ENCODE measurements around the gene ZDBF2.
"Not testable (repeated sequence)": the region's sequence is repeated elsewhere in the genome, so short reads cannot be mapped to it uniquely, and the experiment has no call there.

The ZDBF2 gene

GRCh38 chr2:206343816-206344215 is 69.4 kb downstream of the ZDBF2 start:
- Histone ChIP-seq H3K9me3 (ENCODE audit: control extremely low read depth in 1 of 5, control insufficient read depth in 4 of 5, insufficient read depth in 2 of 5, low read depth in 1 of 5, low read length in 4 of 5) (peaks cover 0 to 4% (median 0%) of the 10 kb centered on the region in 5 experiments), H3K4me3 (ENCODE audit: control insufficient read depth in 1 of 7, extremely low read depth in 1 of 7, insufficient read depth in 4 of 7, low read depth in 2 of 7, low read length in 6 of 7) (no peak overlapping the region), H3K4me1 (ENCODE audit: control extremely low read depth in 1 of 4, control insufficient read depth in 4 of 4, insufficient read depth in 4 of 4, low read length in 3 of 4) (no peaks in the 10 kb centered on the region), H3K27me3 (replicated peaks in 2 of 5; ENCODE audit: control insufficient read depth in 4 of 5, insufficient read depth in 5 of 5, low read length in 4 of 5) (no peaks in the 10 kb centered on the region), H3K36me3 (ENCODE audit: control insufficient read depth in 4 of 4, insufficient read depth in 4 of 4, low read length in 3 of 4) (no peaks in the 10 kb centered on the region), H3K27ac (ENCODE audit: insufficient read depth in 1 of 2, low read depth in 1 of 2, low read length in 2 of 2, poor library complexity in 1 of 2, severe bottlenecking in 2 of 2) (no peak overlapping the region)
- ChIA-PET POLR2A (no interaction called here), CTCF (no interaction called here)
- WGBS (ENCODE audit: insufficient coverage): no CpG with 5 or more reads among the region's 1 CpG
- no peak for DNase-seq

GRCh38 chr2:206345606-206346005 is 71.1 kb downstream of the ZDBF2 start:
- Histone ChIP-seq H3K4me3 (ENCODE audit: control insufficient read depth in 1 of 7, extremely low read depth in 1 of 7, insufficient read depth in 4 of 7, low read depth in 2 of 7, low read length in 6 of 7) (no peak overlapping the region), H3K9me3 (ENCODE audit: control extremely low read depth in 1 of 5, control insufficient read depth in 4 of 5, insufficient read depth in 2 of 5, low read depth in 1 of 5, low read length in 4 of 5) (peaks cover 0 to 10% (median 0%) of the 10 kb centered on the region in 5 experiments), H3K27ac (ENCODE audit: insufficient read depth in 1 of 2, low read depth in 1 of 2, low read length in 2 of 2, poor library complexity in 1 of 2, severe bottlenecking in 2 of 2) (no peak overlapping the region), H3K4me1 (ENCODE audit: control extremely low read depth in 1 of 4, control insufficient read depth in 4 of 4, insufficient read depth in 4 of 4, low read length in 3 of 4) (no peaks in the 10 kb centered on the region), H3K36me3 (ENCODE audit: control insufficient read depth in 4 of 4, insufficient read depth in 4 of 4, low read length in 3 of 4) (no peaks in the 10 kb centered on the region), H3K27me3 (replicated peaks in 2 of 5; ENCODE audit: control insufficient read depth in 4 of 5, insufficient read depth in 5 of 5, low read length in 4 of 5) (no peaks in the 10 kb centered on the region)
- POLR2A ChIA-PET: no interaction called here
- no CpG with 5 or more reads among the region's 3 CpGs for WGBS (ENCODE audit: insufficient coverage)
- DNase-seq: no peak
- CTCF ChIA-PET: no interaction called here

- no peaks in the 10 kb centered on the region for H3K4me1 ChIP-seq (ENCODE audit: control extremely low read depth in 1 of 4, control insufficient read depth in 4 of 4, insufficient read depth in 4 of 4, low read length in 3 of 4)
- H3K4me3 ChIP-seq (ENCODE audit: control insufficient read depth in 1 of 7, extremely low read depth in 1 of 7, insufficient read depth in 4 of 7, low read depth in 2 of 7, low read length in 6 of 7): no peak overlapping the region
- ChIA-PET POLR2A (no interaction called here), CTCF (no interaction called here)
- WGBS (ENCODE audit: insufficient coverage): 100% methylated on average over 3 of the region's 3 CpGs
- H3K27me3 ChIP-seq (replicated peaks in 2 of 5; ENCODE audit: control insufficient read depth in 4 of 5, insufficient read depth in 5 of 5, low read length in 4 of 5): no peaks in the 10 kb centered on the region
- no peaks in the 10 kb centered on the region for H3K36me3 ChIP-seq (ENCODE audit: control insufficient read depth in 4 of 4, insufficient read depth in 4 of 4, low read length in 3 of 4)
- no peak overlapping the region for H3K27ac ChIP-seq (ENCODE audit: insufficient read depth in 1 of 2, low read depth in 1 of 2, low read length in 2 of 2, poor library complexity in 1 of 2, severe bottlenecking in 2 of 2)
- peaks cover 0 to 6% (median 0%) of the 10 kb centered on the region in 5 experiments for H3K9me3 ChIP-seq (ENCODE audit: control extremely low read depth in 1 of 5, control insufficient read depth in 4 of 5, insufficient read depth in 2 of 5, low read depth in 1 of 5, low read length in 4 of 5)
- DNase-seq: no peak
Observed at GRCh38 chr2:206349375-206349774, 74.9 kb downstream of the ZDBF2 start.

GRCh38 chr2:206352571-206352970 is 78.1 kb downstream of the ZDBF2 start:
- Histone ChIP-seq H3K4me1 (ENCODE audit: control extremely low read depth in 1 of 4, control insufficient read depth in 4 of 4, insufficient read depth in 4 of 4, low read length in 3 of 4) (no peaks in the 10 kb centered on the region), H3K9me3 (ENCODE audit: control extremely low read depth in 1 of 5, control insufficient read depth in 4 of 5, insufficient read depth in 2 of 5, low read depth in 1 of 5, low read length in 4 of 5) (peaks cover 0 to 6% (median 0%) of the 10 kb centered on the region in 5 experiments), H3K27me3 (replicated peaks in 2 of 5; ENCODE audit: control insufficient read depth in 4 of 5, insufficient read depth in 5 of 5, low read length in 4 of 5) (no peaks in the 10 kb centered on the region), H3K27ac (ENCODE audit: insufficient read depth in 1 of 2, low read depth in 1 of 2, low read length in 2 of 2, poor library complexity in 1 of 2, severe bottlenecking in 2 of 2) (no peak overlapping the region), H3K4me3 (ENCODE audit: control insufficient read depth in 1 of 7, extremely low read depth in 1 of 7, insufficient read depth in 4 of 7, low read depth in 2 of 7, low read length in 6 of 7) (no peak overlapping the region), H3K36me3 (ENCODE audit: control insufficient read depth in 4 of 4, insufficient read depth in 4 of 4, low read length in 3 of 4) (no peaks in the 10 kb centered on the region)
- DNase-seq: no peak
- 90% methylated on average over 1 of the region's 1 CpG for whole genome bisulfite sequencing (ENCODE audit: insufficient coverage)
- ChIA-PET CTCF (no interaction called here), POLR2A (no interaction called here)

GRCh38 chr2:206353685-206354084 is 79.2 kb downstream of the ZDBF2 start:
- DNase-seq: no peak
- H3K4me3 ChIP-seq (ENCODE audit: control insufficient read depth in 1 of 7, extremely low read depth in 1 of 7, insufficient read depth in 4 of 7, low read depth in 2 of 7, low read length in 6 of 7): no peak overlapping the region
- H3K9me3 ChIP-seq (ENCODE audit: control extremely low read depth in 1 of 5, control insufficient read depth in 4 of 5, insufficient read depth in 2 of 5, low read depth in 1 of 5, low read length in 4 of 5): peaks cover 0 to 14% (median 4%) of the 10 kb centered on the region in 5 experiments
- H3K4me1 ChIP-seq (ENCODE audit: control extremely low read depth in 1 of 4, control insufficient read depth in 4 of 4, insufficient read depth in 4 of 4, low read length in 3 of 4): no peaks in the 10 kb centered on the region
- ChIA-PET CTCF (no interaction called here), POLR2A (no interaction called here)
- H3K36me3 ChIP-seq (ENCODE audit: control insufficient read depth in 4 of 4, insufficient read depth in 4 of 4, low read length in 3 of 4): no peaks in the 10 kb centered on the region
- WGBS (ENCODE audit: insufficient coverage): no CpG with 5 or more reads among the region's 1 CpG
- H3K27me3 ChIP-seq (replicated peaks in 2 of 5; ENCODE audit: control insufficient read depth in 4 of 5, insufficient read depth in 5 of 5, low read length in 4 of 5): no peaks in the 10 kb centered on the region
- no peak overlapping the region for H3K27ac ChIP-seq (ENCODE audit: insufficient read depth in 1 of 2, low read depth in 1 of 2, low read length in 2 of 2, poor library complexity in 1 of 2, severe bottlenecking in 2 of 2)

- Histone ChIP-seq H3K36me3 (ENCODE audit: control insufficient read depth in 4 of 4, insufficient read depth in 4 of 4, low read length in 3 of 4) (no peaks in the 10 kb centered on the region), H3K27ac (ENCODE audit: insufficient read depth in 1 of 2, low read depth in 1 of 2, low read length in 2 of 2, poor library complexity in 1 of 2, severe bottlenecking in 2 of 2) (no peak overlapping the region), H3K4me3 (ENCODE audit: control insufficient read depth in 1 of 7, extremely low read depth in 1 of 7, insufficient read depth in 4 of 7, low read depth in 2 of 7, low read length in 6 of 7) (no peak overlapping the region), H3K9me3 (ENCODE audit: control extremely low read depth in 1 of 5, control insufficient read depth in 4 of 5, insufficient read depth in 2 of 5, low read depth in 1 of 5, low read length in 4 of 5) (peaks cover 0 to 14% (median 4%) of the 10 kb centered on the region in 5 experiments), H3K27me3 (replicated peaks in 2 of 5; ENCODE audit: control insufficient read depth in 4 of 5, insufficient read depth in 5 of 5, low read length in 4 of 5) (no peaks in the 10 kb centered on the region), H3K4me1 (ENCODE audit: control extremely low read depth in 1 of 4, control insufficient read depth in 4 of 4, insufficient read depth in 4 of 4, low read length in 3 of 4) (no peaks in the 10 kb centered on the region)
- DNase-seq: no peak
- WGBS (ENCODE audit: insufficient coverage): 90% methylated on average over 2 of the region's 6 CpGs
- POLR2A ChIA-PET: no interaction called here
- CTCF ChIA-PET: no interaction called here
Observed at GRCh38 chr2:206354129-206354528, 79.7 kb downstream of the ZDBF2 start.

- H3K27me3 ChIP-seq (replicated peaks in 2 of 5; ENCODE audit: control insufficient read depth in 4 of 5, insufficient read depth in 5 of 5, low read length in 4 of 5); POLR2A ChIA-PET; H3K4me1 ChIP-seq (ENCODE audit: control extremely low read depth in 1 of 4, control insufficient read depth in 4 of 4, insufficient read depth in 4 of 4, low read length in 3 of 4); H3K4me3 ChIP-seq (ENCODE audit: control insufficient read depth in 1 of 7, extremely low read depth in 1 of 7, insufficient read depth in 4 of 7, low read depth in 2 of 7, low read length in 6 of 7); CTCF ChIA-PET; H3K36me3 ChIP-seq (ENCODE audit: control insufficient read depth in 4 of 4, insufficient read depth in 4 of 4, low read length in 3 of 4); DNase-seq; H3K27ac ChIP-seq (ENCODE audit: insufficient read depth in 1 of 2, low read depth in 1 of 2, low read length in 2 of 2, poor library complexity in 1 of 2, severe bottlenecking in 2 of 2): not testable (repeated sequence)
- WGBS (ENCODE audit: insufficient coverage): 97% methylated on average over 6 of the region's 29 CpGs
- peaks cover 0 to 11% (median 1%) of the 10 kb centered on the region in 5 experiments for H3K9me3 ChIP-seq (ENCODE audit: control extremely low read depth in 1 of 5, control insufficient read depth in 4 of 5, insufficient read depth in 2 of 5, low read depth in 1 of 5, low read length in 4 of 5)
Observed at GRCh38 chr2:206356840-206357239, 82.4 kb downstream of the ZDBF2 start.
